ENCODE measurements around the gene ZNF620. TPM values are rescaled to one million over a fixed set of nuclear protein-coding genes. Genes with fewer than 3 reads are reported as not detected.

ZNF620 gene
- total RNA-seq, 1 donor = 0.86 TPM

DNA sequence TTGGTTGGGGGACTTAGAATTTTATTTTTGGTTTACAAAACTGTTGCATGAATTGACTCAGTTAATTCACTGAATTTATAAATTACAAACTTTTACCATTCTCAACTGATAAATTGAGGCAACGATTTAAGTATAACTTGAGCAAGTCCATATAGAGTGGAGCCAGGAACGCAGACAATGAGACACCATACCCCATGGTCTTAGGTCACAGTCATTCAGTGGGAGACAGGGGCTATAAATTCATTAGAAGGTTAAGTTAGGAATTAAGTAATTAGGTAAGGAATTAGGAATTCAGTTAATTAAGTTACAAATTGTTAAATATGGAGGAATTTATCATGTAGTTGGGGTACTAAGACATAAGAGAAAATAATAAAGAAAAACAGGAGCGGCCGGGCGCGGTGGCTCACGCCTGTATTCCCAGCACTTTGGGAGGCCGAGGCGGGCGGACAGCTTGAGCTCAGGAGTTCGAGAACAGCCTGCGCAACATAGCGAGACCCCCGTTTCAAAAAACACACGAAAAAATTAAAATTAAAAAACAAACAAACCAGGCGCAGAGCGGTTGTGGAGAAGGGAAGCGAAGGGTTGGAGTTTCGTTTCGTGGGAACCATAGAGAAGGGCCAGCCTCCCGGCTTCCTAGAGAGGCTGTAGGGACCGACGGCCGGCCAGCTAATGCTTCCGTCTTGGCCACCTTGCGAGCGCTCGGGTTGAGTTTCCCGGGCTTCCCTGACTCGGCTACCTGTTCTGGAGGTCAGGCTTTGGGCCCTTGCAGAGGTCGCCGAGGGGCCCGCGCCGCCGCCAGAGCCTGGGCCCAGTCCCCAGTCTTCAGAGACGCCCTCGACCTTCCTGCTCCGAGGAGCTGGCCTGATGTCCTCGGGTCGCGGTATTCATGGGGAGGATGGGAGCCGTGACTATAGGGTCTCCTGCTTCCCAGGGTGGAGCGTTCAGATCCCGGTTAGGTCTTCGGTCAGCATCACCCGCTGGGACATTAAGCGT, 29.1 kb upstream of the ZNF620 start, which contains the start of gene ZNF619:
Gene ZNF619 (plus strand): TSS at position 645 of the 993 bp plus-strand sequence. CDS start 858 bp downstream, outside the sequence.
- DNase-seq (ENCODE audit: low read depth) = peak; percentile 80
- TF ChIP-seq, protein P1, sequence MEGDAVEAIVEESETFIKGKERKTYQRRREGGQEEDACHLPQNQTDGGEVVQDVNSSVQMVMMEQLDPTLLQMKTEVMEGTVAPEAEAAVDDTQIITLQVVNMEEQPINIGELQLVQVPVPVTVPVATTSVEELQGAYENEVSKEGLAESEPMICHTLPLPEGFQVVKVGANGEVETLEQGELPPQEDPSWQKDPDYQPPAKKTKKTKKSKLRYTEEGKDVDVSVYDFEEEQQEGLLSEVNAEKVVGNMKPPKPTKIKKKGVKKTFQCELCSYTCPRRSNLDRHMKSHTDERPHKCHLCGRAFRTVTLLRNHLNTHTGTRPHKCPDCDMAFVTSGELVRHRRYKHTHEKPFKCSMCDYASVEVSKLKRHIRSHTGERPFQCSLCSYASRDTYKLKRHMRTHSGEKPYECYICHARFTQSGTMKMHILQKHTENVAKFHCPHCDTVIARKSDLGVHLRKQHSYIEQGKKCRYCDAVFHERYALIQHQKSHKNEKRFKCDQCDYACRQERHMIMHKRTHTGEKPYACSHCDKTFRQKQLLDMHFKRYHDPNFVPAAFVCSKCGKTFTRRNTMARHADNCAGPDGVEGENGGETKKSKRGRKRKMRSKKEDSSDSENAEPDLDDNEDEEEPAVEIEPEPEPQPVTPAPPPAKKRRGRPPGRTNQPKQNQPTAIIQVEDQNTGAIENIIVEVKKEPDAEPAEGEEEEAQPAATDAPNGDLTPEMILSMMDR (IDR thresholded peaks at IDR 0.05; ENCODE audit: insufficient read depth, low read depth, low read length) = no peak
- H3K4me3 ChIP-seq (ENCODE audit: low read depth, low read length) = peak within 1 kb of the TSS; percentile 79

DNA sequence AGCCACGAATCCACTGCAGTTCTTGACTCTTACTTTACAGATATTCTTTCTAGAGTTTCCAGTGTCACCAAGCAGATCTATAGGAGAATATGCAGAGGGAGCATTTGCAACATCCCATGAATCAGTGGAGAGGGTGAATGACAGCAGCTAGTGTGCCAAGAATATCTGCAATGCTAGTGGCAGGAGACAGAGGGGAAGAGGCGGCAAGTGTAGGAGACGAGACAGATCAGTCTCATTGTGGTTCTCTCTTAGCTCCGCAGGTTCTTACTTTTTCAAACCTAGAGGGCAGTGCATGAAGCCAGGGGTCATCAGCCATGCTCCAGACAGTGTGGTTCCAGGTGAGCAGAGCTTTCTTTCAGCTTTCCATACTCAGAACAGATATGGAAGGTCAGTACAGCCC, 28.2 kb upstream of the ZNF620 start:
- peak overlapping the region; percentile 79 for H3K4me3 ChIP-seq (ENCODE audit: low read depth, low read length)
- no peak for DNase-seq (ENCODE audit: low read depth)
- TF ChIP-seq, protein P1 (IDR thresholded peaks at IDR 0.05; ENCODE audit: insufficient read depth, low read depth, low read length) = no peak

DNA sequence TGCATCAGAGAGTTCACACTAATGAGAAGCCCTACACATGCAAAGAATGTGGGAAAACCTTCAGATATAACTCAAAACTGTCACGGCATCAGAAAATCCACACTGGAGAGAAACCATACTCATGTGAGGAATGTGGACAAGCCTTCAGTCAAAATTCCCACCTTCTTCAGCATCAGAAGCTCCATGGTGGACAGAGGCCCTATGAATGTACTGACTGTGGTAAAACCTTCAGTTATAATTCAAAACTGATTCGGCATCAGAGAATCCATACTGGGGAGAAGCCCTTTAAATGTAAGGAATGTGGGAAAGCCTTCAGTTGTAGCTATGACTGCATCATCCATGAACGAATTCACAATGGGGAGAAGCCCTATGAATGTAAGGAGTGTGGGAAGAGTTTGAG, 18.7 kb upstream of the ZNF620 start:
- TF ChIP-seq, protein P1 (IDR thresholded peaks at IDR 0.05; ENCODE audit: insufficient read depth, low read depth, low read length) = no peak
- no peak for DNase-seq (ENCODE audit: low read depth)
- H3K4me3 ChIP-seq (ENCODE audit: low read depth, low read length) = no peak overlapping the region

DNA sequence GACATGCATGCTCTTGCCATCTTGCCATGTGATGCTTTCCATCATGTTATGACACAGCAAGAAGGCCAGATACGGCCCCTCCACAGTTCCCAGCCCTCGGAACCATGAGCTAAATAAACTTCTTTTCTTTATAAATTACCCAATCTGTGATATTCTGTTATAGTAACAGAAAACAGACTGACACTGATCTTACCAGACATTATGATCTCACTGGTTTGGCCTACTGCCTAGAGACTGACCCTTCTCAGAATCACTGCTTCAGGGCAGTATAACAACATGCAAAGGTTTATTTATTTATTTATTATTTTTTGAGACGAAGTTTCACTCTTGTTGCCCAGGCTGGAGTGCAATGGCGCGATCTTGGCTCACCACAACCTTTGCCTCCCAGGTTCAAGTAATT, 14.9 kb upstream of the ZNF620 start:
- peak; percentile 33 for DNase-seq (ENCODE audit: low read depth)
- TF ChIP-seq, protein P1 (IDR thresholded peaks at IDR 0.05; ENCODE audit: insufficient read depth, low read depth, low read length) = no peak
- H3K4me3 ChIP-seq (ENCODE audit: low read depth, low read length) = no peak overlapping the region

DNA sequence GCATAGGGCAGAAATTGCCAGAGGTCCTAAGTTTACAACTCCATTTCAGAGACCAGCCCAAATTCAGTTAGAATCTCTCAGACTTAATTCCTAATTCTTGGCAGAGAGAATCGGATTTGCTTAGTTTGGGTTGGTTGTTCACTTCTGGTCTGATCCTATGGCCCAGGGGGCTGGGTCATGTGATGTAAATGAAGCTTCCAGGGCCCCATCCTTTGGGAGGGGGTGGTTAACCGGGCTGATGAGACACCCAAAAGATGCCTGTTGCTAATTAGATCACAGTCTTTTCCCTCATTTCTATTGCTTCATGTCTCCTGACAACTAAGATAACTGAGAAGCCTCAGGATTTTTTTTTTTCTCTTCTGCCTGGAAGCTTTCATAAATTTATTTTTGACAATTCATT, 11.1 kb upstream of the ZNF620 start:
- TF ChIP-seq, protein P1 (IDR thresholded peaks at IDR 0.05; ENCODE audit: insufficient read depth, low read depth, low read length) = no peak
- DNase-seq (ENCODE audit: low read depth) = no peak

DNA sequence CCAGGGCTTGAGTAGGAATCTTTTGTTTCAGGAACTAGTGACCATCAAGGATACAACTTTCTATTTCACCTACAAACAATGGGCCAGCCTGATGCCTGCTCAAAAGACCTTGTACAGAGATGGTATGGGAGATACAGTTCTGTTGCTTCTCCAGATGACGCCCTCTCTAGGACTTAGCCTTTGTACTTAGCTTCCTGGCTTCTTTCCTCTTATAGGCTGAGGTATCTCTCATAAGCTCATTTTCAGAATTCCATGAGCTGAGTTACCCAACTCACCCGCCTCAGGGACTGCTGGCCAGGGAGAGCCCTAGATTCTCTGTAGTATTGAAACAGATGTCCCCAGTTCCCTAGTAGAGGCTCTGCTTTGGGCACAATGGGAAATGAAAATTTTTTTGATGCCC, 8.6 kb upstream of the ZNF620 start:
- no peak overlapping the region for H3K4me3 ChIP-seq (ENCODE audit: low read depth, low read length)
- DNase-seq (ENCODE audit: low read depth) = no peak
- TF ChIP-seq, protein P1 (IDR thresholded peaks at IDR 0.05; ENCODE audit: insufficient read depth, low read depth, low read length) = no peak

More for the DNA sequence above, 11.1 kb upstream of the ZNF620 start:
- H3K4me3 ChIP-seq (ENCODE audit: low read depth, low read length) = no peak overlapping the region

Measured in fibroblast of villous mesenchyme (primary cell).